Fibroblast of skin of back (primary cell): ENCODE data around the gene ARF3. TPM values are rescaled to one million over a fixed set of nuclear protein-coding genes. Genes with fewer than 3 reads are reported as not detected.

Experiments used
- DNase-seq: peaks from one replicate; pipeline ENCODE4 v3.0.0-alpha.2; 2013
- polyA plus RNA-seq, 2 experiments: library from polyadenylated mRNA; unstranded; fragments of 120-200 nt; gene quantifications; one replicate each; pipeline ENCODE4 v1.2.1, GENCODE V29; 2013; ENCODE audit not compliant: insufficient read length in 2 of 2

ARF3 gene
- polyA plus RNA-seq (2013, experiment 1 of 2; ENCODE audit: insufficient read length) = 161 TPM
- polyA plus RNA-seq (2013, experiment 2 of 2; ENCODE audit: insufficient read length) = 110 TPM

DNA sequence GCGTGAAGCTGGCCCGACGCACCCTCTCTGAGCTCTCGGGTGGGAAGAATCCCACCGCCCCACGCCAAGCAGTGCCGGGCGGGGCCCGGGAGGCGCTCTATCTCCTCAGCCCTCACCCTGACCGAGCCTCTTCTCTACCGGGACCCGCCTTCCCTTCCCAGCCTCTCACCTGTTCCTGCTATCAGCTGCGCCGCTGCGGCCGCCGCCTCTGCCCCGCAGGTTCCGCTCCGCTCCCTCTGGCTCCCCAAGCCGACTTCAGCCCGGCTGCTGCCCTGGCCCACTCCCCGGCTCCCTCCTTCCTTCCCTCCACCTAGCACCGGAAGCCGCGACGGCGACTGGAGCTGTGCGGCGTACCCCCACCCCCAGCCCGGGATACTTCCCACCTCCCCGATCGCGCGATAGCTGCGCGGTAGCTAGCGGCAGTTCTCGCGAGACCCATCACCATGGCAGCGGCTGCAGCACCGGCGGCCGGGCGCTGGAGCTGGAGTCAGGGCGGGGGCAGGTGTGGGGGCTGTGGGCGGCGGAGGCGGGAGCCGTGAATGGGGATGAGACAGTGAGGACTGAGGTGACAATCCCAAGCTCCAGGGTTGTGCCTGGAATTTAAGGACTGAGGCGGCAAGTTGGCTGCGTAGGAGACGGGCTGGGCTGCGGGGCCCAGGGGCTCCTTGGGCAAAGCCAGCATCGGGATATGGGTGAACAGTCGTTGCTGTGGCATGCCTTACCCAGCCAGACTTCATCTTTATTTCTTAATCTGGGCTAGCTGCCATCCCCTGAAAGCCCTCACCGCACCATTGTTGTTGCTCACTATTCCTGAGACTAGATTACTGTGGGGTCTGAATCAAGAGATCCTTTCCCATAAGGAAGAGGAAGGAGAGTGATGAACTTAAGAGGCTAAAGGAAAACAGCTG, at the start of gene ARF3:
TSS of gene ARF3 (minus strand) at position 347 of the 908 bp plus-strand sequence. CDS start 16,392 bp downstream, outside the sequence.
- DNase-seq = peak; percentile 93

- no peak for DNase-seq
Observed at GRCh38 chr12:49000346-49000745, 43.1 kb upstream of the ARF3 start.

DNA sequence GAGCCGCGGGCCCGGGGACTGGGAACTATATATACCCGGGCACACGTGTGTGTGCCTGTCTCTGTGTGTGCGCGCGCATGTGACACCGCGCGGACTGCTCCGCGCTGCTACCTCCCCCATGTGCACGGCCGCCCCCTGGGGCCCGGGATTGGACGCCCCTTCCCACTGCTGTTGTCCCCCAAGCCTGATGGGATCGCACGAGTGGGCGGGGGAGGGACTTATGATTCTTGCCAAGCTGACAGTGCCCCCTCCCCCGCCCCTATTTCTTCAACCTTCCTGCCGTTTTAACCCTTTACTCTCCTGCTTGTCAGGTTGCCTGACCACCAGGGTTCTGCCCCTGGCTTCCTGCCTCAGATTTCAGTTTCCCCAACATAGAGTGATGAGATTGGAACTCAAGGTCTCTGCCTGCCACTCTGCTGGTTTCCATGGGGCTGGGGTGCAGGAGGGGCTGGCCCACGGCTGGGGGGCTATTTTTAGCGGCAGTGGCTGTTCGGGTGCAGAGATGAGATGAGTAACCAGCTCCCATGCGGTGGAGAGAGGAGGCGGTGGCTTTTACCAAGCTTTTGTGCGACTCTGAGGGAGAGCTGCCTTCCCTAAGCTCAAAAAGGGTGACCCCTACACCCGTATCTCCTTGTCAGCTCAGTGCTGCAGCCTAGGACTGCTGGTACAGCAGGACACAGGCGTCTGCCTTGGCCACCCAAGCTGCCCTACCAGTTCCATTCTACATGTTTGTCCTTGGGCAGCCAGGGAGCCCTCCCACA, 42.3 kb upstream of the ARF3 start, which contains the start of gene DDN:
TSS of gene DDN (minus strand) at position 5 of the 761 bp plus-strand sequence. CDS start 88 bp downstream, outside the sequence.
- peak; percentile 62 for DNase-seq

DNA sequence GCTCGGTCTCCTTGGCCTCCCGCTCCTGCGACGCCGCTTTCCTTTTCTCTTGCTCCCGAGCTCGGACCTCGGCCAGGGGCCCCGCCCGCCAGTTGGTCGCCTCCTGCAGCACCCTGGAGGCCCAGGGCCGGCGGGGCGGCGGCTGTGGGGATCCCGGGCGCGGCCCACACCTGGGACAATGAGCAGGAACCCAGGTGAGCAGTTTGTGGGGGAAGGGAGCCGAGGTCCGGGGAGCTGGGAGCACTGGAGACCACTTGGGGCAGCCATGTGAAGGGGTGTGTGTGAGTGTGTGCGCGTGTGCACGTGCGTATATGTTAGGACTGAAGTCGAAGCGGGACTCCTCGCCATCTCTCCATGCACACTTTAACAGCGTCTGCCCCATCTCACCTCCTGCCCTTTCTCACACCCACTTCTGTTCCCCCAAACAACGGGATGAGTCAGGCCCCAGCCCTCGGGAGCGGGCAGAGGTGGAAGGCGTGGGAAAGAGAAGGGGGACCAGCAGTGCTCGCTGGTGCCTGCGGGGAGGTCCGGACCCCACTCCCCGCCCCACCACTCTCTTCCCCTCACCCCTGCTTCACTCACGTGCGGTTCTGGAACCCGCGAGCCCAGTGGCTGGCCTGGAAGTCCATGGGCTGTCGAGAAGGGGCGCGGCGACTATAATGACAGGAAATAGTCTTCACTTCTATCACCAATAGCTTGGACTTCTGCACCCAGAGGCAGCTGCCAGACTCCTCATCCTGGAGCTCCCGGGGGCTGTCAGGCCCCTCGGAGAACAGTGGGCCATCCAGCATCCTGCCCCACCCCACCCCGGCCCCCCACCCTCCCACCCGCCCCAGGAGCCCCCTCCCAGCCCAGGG, 41.4 kb upstream of the ARF3 start:
- DNase-seq = no peak

DNA sequence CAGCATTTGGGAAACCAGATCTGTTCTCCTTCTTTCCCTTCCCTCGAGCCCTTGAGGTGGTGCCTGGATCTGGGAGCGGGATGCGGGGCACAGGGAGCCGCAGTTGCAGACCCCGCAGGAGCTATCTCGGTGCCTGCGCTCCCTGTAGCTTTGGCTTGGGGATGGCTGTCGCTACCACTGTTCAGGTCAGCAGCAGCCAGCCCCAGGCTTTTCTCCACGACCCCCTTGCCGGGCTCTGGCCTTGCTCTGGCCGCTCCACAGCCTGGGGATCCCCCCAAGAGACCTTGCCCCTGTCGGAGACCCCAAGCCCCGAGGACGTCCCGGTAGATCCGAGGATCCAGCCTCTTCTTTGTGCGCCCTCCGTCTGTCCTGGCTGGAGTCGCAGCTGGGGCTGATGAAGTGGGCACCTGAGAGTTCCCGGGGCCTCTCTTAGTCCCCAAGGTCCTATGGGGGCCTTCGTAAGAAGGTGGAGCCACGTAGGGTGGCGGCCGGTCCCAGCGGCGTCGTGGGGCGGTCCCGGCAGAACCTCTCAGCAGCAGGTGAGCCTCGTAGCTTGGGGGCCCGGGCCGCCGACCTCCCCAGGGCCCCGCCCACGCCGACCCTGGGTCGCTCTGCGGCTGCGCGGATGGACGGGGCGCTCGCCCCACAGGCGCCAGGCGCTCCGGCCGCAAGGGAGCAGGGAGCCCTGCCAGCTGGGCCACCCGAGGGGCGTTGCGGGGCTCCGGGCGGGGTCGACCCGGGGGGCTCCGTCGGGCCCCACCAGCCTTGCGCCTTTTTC, 40.6 kb upstream of the ARF3 start:
- DNase-seq = no peak

DNA sequence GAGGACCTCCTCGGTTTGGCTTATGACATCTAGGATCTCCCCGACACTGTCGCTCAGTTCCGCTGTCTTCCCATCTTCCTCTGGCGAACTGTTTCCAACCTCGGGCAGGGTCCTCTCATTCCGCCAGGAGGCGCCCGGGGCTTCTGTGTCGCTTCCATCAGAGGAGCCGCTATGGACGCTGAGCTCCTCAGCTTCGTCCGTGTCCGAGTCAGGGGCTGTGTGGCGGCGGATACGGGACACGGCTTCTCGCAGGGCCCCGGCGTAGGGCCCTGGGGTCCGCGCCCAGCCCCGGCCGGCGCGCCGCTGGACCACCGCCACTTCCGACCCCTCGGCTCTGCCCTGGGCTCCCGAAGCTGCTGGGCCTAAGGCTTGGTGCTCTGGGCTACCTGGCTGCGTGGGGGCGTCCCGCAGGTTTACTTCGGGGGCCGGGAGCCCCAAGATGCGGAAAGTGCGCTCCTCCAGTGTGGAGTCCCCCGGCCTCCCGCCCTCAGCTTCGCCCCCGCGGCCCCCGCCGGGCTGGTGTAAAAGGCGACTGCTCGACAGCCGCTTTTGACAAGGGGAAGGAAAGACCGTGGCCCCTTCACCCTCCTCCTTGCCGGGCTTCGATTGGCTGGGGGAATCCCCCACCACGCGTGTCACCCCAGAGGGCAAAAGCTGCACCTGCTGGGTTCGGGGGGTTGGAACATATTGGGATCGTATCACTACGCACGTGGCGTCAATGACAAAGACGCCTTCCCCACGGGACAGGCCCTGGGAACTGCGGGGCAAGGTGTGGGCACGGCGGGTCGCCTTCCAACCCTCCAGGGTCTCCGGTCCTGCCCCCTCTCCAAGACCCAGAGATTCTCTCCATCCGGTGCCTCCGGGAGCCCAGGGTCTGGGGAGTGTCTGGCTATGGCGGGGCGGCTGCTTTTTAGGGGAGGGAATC, 39.8 kb upstream of the ARF3 start:
- peak; percentile 78 for DNase-seq

DNA sequence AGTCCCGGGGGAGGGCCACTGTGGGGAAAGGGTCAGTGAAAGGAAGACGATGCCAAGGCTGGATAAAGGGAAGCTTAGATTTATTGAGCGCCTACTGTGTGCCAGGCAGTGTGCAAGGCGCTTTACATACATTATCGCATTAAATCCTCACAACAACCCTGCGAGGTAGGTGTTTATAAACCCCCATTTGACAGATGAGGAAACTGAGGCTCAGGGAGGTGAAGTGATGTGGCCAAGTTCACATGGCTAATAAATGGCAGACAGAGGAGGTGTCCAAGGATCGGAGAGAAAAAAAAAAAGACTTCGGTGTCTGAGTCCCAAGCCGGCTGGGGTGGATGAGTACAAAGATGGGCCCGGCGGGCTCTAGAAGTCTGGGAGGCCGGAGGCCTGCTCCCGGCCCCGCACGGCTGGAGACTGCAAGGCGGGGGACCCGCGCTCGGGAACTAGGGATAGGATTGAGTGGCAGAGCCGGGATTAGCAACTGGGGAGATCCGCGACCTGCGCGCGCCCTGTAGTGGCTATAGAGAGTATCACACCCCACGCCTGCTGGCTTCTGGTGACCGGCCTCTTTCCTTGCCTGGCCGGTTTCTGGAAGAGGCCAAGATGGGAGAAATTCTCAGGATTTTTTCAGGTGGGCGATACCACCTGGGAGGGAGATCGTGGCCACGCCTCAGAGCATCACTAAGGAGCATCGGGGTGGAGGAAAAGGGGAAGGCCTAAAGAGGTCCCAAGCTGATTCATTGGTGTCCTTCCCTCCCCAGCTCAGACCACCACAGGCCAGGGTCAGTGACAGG, 38.0 kb upstream of the ARF3 start:
- DNase-seq = peak; percentile 79

GRCh38 chr12:48994224-48995085, 37.2 kb upstream of the ARF3 start:
- no peak for DNase-seq

DNA sequence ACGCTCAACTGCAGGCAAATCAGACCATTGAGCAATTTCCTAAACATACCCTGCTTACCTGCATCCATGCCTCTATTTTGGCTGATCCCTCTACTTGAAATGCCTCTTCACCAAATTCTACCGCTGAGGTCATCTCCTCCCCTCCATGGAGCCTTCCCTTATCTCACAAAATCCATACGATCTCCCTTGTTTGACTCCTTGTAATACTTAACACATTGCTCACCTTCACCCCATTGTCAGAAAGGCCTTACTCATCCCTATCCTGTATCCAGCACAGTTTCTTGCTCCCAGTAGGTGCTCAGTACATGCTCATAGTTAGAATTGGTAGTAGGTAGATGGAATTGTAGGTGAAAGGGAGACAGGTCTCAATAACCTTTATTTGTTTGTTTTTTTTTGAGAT, 36.5 kb upstream of the ARF3 start:
- DNase-seq = no peak

GRCh38 chr12:48991247-48992050, 34.2 kb upstream of the ARF3 start:
- no peak for DNase-seq

DNA sequence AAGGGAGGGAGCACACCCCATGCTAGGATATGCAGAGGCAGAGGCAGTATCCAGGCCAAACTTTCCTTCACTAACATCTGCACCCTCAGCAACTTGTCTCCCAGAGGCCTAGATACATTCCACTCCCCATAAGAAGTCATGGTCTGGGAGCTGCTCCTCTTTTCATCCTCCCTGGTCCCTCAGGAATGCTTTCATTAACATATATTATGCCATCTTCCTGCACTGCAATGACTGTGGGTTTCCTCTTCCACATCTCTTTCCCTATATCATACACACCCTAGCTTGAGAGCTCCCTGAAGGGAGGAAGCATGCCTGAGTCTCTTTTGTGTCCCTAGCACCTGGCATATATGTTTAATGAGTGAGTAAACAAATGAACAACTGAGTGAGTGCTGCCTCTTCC, 33.3 kb upstream of the ARF3 start:
- no peak for DNase-seq

GRCh38 chr12:48988030-48988649, 30.9 kb upstream of the ARF3 start:
- no peak for DNase-seq

- no peak for DNase-seq
Observed at GRCh38 chr12:48986720-48987291, 29.5 kb upstream of the ARF3 start.

- no peak for DNase-seq
Observed at GRCh38 chr12:48985901-48986300, 28.6 kb upstream of the ARF3 start.

- DNase-seq = no peak
Observed at GRCh38 chr12:48985475-48985897, 28.2 kb upstream of the ARF3 start.

DNA sequence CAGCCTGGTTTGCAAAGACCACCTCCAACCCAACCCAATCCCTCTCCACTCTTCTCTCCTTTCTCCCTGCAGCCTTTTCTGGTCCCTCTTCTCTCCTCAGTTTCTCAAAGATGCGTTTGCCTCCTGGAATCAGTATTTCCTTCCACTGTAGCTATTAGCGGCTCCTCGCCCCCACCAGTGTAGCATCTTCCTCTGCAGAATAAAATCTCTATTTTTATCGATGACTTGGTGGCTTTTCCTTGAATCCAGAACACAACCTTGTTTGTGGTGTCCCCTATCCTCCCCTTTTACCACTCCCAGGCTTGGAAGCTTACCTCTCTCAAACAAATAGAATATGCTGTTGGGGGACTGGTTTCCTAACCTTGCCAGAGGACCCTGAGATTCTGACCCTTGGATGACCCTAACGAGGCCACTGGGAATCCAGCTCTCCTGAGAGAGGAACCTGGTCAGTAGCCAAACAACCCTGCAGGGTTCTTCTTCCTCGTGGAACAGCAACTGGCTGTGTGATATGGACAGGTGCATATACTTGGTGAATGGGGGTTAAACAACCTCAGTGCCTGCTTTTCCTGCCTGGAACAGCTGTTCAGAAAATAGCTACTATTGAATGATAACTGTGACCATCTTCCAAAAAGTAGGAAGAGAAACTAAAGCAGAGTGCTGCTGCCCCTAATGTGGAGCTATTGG, 25.3 kb upstream of the ARF3 start:
- DNase-seq = no peak
